Body of pancreas (tissue), 4 donors: ENCODE results near the gene GOLGA6D.

Source experiments
- POLR2A ChIP-seq, 3 donors: fragments of 450-650 bp; IDR thresholded peaks; one replicate each; pipeline ENCODE4 v1.6.1; 2016; ENCODE audit warnings: antibody characterized with exemption in 3 of 3, mild to moderate bottlenecking in 2 of 3
- TF ChIP-seq, protein P1 (sequence below), 7 experiments: fragments of 450-650 bp in 4 of 7; fragments of 200-600 bp in 3 of 7; sonication (generic) in 3 of 7; IDR thresholded peaks; one replicate each; pipeline ENCODE4 v1.5.1; 2016 to 2019; ENCODE audit warnings: antibody characterized with exemption in 7 of 7

DNA sequence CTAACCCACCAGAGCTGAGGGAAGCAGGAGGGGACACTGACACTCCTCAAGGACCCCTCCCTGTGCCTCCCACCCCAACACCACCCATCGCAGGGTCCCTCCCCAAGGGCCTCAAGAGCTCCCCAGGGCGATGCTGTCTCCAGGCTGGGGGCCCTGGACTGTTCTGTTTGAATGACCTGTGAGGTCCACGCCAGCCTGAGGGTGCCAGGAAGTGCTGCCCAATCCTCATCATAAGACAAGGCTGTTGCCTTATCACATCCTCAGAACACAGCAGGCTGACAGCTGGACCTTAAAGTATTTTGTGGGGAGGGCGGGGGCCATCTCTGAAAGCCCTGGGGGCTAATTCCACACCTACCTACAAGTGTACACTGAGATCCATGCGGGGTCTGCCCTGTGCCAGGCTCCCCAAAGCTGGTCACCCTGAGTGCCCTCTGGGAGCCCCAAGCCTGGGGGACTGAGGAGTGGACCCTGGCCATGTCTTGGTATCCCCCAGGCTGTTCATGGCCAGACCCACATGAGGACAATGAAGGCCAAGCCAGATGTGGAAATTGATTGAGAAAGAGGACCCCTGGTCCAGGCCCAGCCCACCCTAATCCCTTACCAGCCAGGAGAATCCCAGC is 48.3 kb upstream of the GOLGA6D start:
- TF ChIP-seq POLR2A (IDR thresholded peaks at IDR 0.05): no peak
- TF ChIP-seq, protein P1, sequence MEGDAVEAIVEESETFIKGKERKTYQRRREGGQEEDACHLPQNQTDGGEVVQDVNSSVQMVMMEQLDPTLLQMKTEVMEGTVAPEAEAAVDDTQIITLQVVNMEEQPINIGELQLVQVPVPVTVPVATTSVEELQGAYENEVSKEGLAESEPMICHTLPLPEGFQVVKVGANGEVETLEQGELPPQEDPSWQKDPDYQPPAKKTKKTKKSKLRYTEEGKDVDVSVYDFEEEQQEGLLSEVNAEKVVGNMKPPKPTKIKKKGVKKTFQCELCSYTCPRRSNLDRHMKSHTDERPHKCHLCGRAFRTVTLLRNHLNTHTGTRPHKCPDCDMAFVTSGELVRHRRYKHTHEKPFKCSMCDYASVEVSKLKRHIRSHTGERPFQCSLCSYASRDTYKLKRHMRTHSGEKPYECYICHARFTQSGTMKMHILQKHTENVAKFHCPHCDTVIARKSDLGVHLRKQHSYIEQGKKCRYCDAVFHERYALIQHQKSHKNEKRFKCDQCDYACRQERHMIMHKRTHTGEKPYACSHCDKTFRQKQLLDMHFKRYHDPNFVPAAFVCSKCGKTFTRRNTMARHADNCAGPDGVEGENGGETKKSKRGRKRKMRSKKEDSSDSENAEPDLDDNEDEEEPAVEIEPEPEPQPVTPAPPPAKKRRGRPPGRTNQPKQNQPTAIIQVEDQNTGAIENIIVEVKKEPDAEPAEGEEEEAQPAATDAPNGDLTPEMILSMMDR (IDR thresholded peaks at IDR 0.05): no peak
